ENCODE measurements around the gene ARIH1. TPM values are rescaled to one million over a fixed set of nuclear protein-coding genes. Genes with fewer than 3 reads are reported as not detected.
A peak's percentile ranks its signal among the peaks of the same experiment; 100 is the strongest.
"Not testable (repeated sequence)": the region's sequence is repeated elsewhere in the genome, so short reads cannot be mapped to it uniquely, and the experiment has no call there.

ARIH1 gene
- total and polyA plus RNA-seq, 5 experiments from 2014 or later = 10.3 to 197 (median 19.0) TPM

- Mint-ChIP-seq H3K9me3 (no peaks in the 10 kb centered on the region), H3K36me3 (peaks cover 0 to 10% (median 0%) of the 10 kb centered on the region in 3 donors), H3K27me3 (no peaks in the 10 kb centered on the region), H3K4me3 (no peak overlapping the region), H3K4me1 (peaks cover 9 to 15% (median 12%) of the 10 kb centered on the region in 4 donors), H3K27ac (peak overlapping the region in 1 of 10 donors; percentile 61)
- POLR2A ChIA-PET = no interaction called here
- DNase-seq = no peak
- ATAC-seq = no peak
These were observed 6.0 kb upstream of the ARIH1 start for GRCh38 chr15:72468103-72468502.

- peak overlapping the region; percentile 70 to 98 (median 95) for H3K4me3 Mint-ChIP-seq
- H3K36me3 Mint-ChIP-seq = peaks cover 0 to 32% (median 6%) of the 10 kb centered on the region in 3 donors
- peaks cover 22 to 46% (median 44%) of the 10 kb centered on the region in 4 donors for H3K4me1 Mint-ChIP-seq
- POLR2A ChIA-PET = interaction anchor here (0.6 to 4.2 kb wide), 14 partner anchors 9 to 355 kb away, joined by 3 to 55 read pairs (median 3); partner anchors contain the start of genes BBS4, HEXA, HIGD2B and MYO9A
- DNase-seq (peak in 1 of 10 donors; percentile 36), ATAC-seq (no peak)
- H3K27me3 Mint-ChIP-seq = no peaks in the 10 kb centered on the region
- H3K27ac Mint-ChIP-seq = peak overlapping the region; percentile 90 to 100 (median 100)
- H3K9me3 Mint-ChIP-seq = no peaks in the 10 kb centered on the region
These were observed 1.0 kb upstream of the ARIH1 start for GRCh38 chr15:72472992-72473610.

GRCh38 chr15:72474466-72474911 lies 359 bp downstream of the ARIH1 start:
- Mint-ChIP-seq H3K27me3 (no peaks in the 10 kb centered on the region), H3K4me3 (peak overlapping the region; percentile 70 to 98 (median 96)), H3K36me3 (peaks cover 0 to 46% (median 11%) of the 10 kb centered on the region in 3 donors), H3K27ac (peak overlapping the region; percentile 93 to 100 (median 100)), H3K9me3 (no peaks in the 10 kb centered on the region), H3K4me1 (peaks cover 29 to 59% (median 57%) of the 10 kb centered on the region in 4 donors)
- POLR2A ChIA-PET = interaction anchor here (0.9 to 4.2 kb wide), 4 partner anchors 12 to 197 kb away, joined by 3 to 55 read pairs (median 16); partner anchors contain the start of gene HEXA
- DNase-seq (peak in 2 of 10 donors; percentile 16 to 69), ATAC-seq (peak; percentile 7 to 29)

- no peaks in the 10 kb centered on the region for H3K27me3 Mint-ChIP-seq
- peak overlapping the region; percentile 93 to 100 (median 99) for H3K27ac Mint-ChIP-seq
- H3K4me3 Mint-ChIP-seq = peak overlapping the region; percentile 70 to 97 (median 96)
- DNase-seq (peak; percentile 68 to 92 (median 82)), ATAC-seq (peak; percentile 58 to 70)
- peaks cover 0 to 51% (median 11%) of the 10 kb centered on the region in 3 donors for H3K36me3 Mint-ChIP-seq
- POLR2A ChIA-PET = interaction anchor here (0.6 to 4.2 kb wide), 5 partner anchors 11 to 197 kb away, joined by 3 to 55 read pairs (median 4); partner anchors contain the start of gene HEXA
- H3K4me1 Mint-ChIP-seq = peaks cover 29 to 64% (median 58%) of the 10 kb centered on the region in 4 donors
- no peaks in the 10 kb centered on the region for H3K9me3 Mint-ChIP-seq
These were observed 940 bp downstream of the ARIH1 start for GRCh38 chr15:72474912-72475628.

- Mint-ChIP-seq H3K4me1 (peaks cover 29 to 70% (median 64%) of the 10 kb centered on the region in 4 donors), H3K36me3 (peaks cover 0 to 56% (median 11%) of the 10 kb centered on the region in 3 donors), H3K27me3 (no peaks in the 10 kb centered on the region), H3K27ac (peak overlapping the region; percentile 93 to 100 (median 99)), H3K9me3 (no peaks in the 10 kb centered on the region), H3K4me3 (peak overlapping the region; percentile 70 to 97 (median 96))
- DNase-seq = peak in 1 of 10 donors; percentile 34
- ATAC-seq = no peak
- POLR2A ChIA-PET = interaction anchor here (3.4 to 4.2 kb wide), 2 partner anchors 14 to 100 kb away, joined by 28 to 55 read pairs; partner anchors contain the start of gene HEXA
These were observed 1.5 kb downstream of the ARIH1 start for GRCh38 chr15:72475674-72476073.

GRCh38 chr15:72476330-72476729 lies 2.2 kb downstream of the ARIH1 start:
- ATAC-seq, H3K27me3 Mint-ChIP-seq, DNase-seq, H3K9me3 Mint-ChIP-seq: not testable (repeated sequence)
- H3K4me1 Mint-ChIP-seq = peaks cover 29 to 77% (median 70%) of the 10 kb centered on the region in 4 donors
- POLR2A ChIA-PET = interaction anchor here (4.2 kb wide), 1 partner anchor 101 kb away, joined by 55 read pairs; the partner anchor contains the start of gene HEXA
- peaks cover 0 to 58% (median 11%) of the 10 kb centered on the region in 3 donors for H3K36me3 Mint-ChIP-seq
- H3K4me3 Mint-ChIP-seq = peak overlapping the region; percentile 70 to 97 (median 89)
- peak overlapping the region; percentile 57 to 93 (median 86) for H3K27ac Mint-ChIP-seq

- Mint-ChIP-seq H3K9me3 (no peaks in the 10 kb centered on the region), H3K4me3 (peak overlapping the region; percentile 14 to 72 (median 55)), H3K4me1 (peaks cover 36 to 91% (median 76%) of the 10 kb centered on the region in 4 donors), H3K27ac (peak overlapping the region in 6 of 10 donors; percentile 31 to 70 (median 52)), H3K27me3 (no peaks in the 10 kb centered on the region), H3K36me3 (peaks cover 0 to 65% (median 14%) of the 10 kb centered on the region in 3 donors)
- no peak for DNase-seq
- no peak for ATAC-seq
- POLR2A ChIA-PET = no interaction called here
These were observed 7.0 kb downstream of the ARIH1 start for GRCh38 chr15:72481015-72481659.

- Mint-ChIP-seq H3K27me3 (no peaks in the 10 kb centered on the region), H3K4me3 (peak overlapping the region in 9 of 10 donors; percentile 8 to 76 (median 40)), H3K4me1 (peaks cover 30 to 86% (median 71%) of the 10 kb centered on the region in 4 donors), H3K36me3 (peaks cover 0 to 55% (median 12%) of the 10 kb centered on the region in 3 donors), H3K9me3 (no peaks in the 10 kb centered on the region), H3K27ac (peak overlapping the region in 4 of 10 donors; percentile 8 to 44 (median 11))
- POLR2A ChIA-PET = interaction anchor here (0.7 kb wide), 1 partner anchor 108 kb away, joined by 3 read pairs; no protein-coding TSS in a partner anchor
- ATAC-seq (no peak), DNase-seq (no peak)
These were observed 8.1 kb downstream of the ARIH1 start for GRCh38 chr15:72482275-72482674.

- H3K27me3 Mint-ChIP-seq = no peaks in the 10 kb centered on the region
- H3K27ac Mint-ChIP-seq = peak overlapping the region in 1 of 10 donors; percentile 22
- H3K36me3 Mint-ChIP-seq = peaks cover 0 to 53% (median 6%) of the 10 kb centered on the region in 3 donors
- POLR2A ChIA-PET = interaction anchor here (0.6 to 0.7 kb wide), 2 partner anchors 14 to 114 kb away, joined by 3 read pairs; no protein-coding TSS in a partner anchor
- H3K9me3 Mint-ChIP-seq = no peaks in the 10 kb centered on the region
- H3K4me1 Mint-ChIP-seq = peaks cover 38 to 86% (median 75%) of the 10 kb centered on the region in 4 donors
- ATAC-seq (no peak), DNase-seq (no peak)
- peak overlapping the region in 9 of 10 donors; percentile 12 to 71 (median 46) for H3K4me3 Mint-ChIP-seq
These were observed 9.1 kb downstream of the ARIH1 start for GRCh38 chr15:72483279-72483678.

GRCh38 chr15:72486144-72486543 lies 12.0 kb downstream of the ARIH1 start:
- POLR2A ChIA-PET = interaction anchor here (0.7 to 1.2 kb wide), 4 partner anchors 9 to 40 kb away, joined by 3 to 4 read pairs (median 4); no protein-coding TSS in a partner anchor
- Mint-ChIP-seq H3K27ac (no peak overlapping the region), H3K4me3 (no peak overlapping the region), H3K4me1 (peaks cover 38 to 85% (median 78%) of the 10 kb centered on the region in 4 donors), H3K9me3 (no peaks in the 10 kb centered on the region), H3K36me3 (peaks cover 0 to 45% (median 4%) of the 10 kb centered on the region in 3 donors), H3K27me3 (no peaks in the 10 kb centered on the region)
- ATAC-seq (no peak), DNase-seq (no peak)

- DNase-seq (no peak), ATAC-seq (no peak)
- no peaks in the 10 kb centered on the region for H3K27me3 Mint-ChIP-seq
- peaks cover 36 to 87% (median 78%) of the 10 kb centered on the region in 4 donors for H3K4me1 Mint-ChIP-seq
- peak overlapping the region in 3 of 10 donors; percentile 4 to 76 (median 48) for H3K27ac Mint-ChIP-seq
- peak overlapping the region in 6 of 10 donors; percentile 7 to 59 (median 28) for H3K4me3 Mint-ChIP-seq
- peaks cover 0 to 42% (median 4%) of the 10 kb centered on the region in 3 donors for H3K36me3 Mint-ChIP-seq
- POLR2A ChIA-PET = interaction anchor here (1.2 kb wide), 1 partner anchor 14 kb away, joined by 3 read pairs; no protein-coding TSS in a partner anchor
- H3K9me3 Mint-ChIP-seq = no peaks in the 10 kb centered on the region
These were observed 13.1 kb downstream of the ARIH1 start for GRCh38 chr15:72487070-72487797.

Data from naive thymus-derived CD8-positive, alpha-beta T cell (primary cell).